Chondrocyte (in vitro differentiated cells): ENCODE measurements around the gene ARPC1B. TPM values are rescaled to one million over a fixed set of nuclear protein-coding genes. Genes with fewer than 3 reads are reported as not detected.

Source experiments
- DNase-seq: peaks from one replicate; pipeline ENCODE4 v3.0.0; 2021; ENCODE audit warnings: mixed read lengths, low spot score
- H3K27ac Mint-ChIP-seq: one replicate; pipeline ENCODE4 v1.8.0; 2021; ENCODE audit warnings: mild to moderate bottlenecking, moderate library complexity, mixed read lengths; ENCODE audit not compliant: unreplicated experiment
- H3K27me3 Mint-ChIP-seq: 2 replicates; pipeline ENCODE4 v1.8.0; 2021; ENCODE audit warnings: low read depth, mixed read lengths
- H3K36me3 Mint-ChIP-seq: 2 replicates; pipeline ENCODE4 v1.8.0; 2021; ENCODE audit warnings: low read depth, mixed read lengths
- H3K4me1 Mint-ChIP-seq: 2 replicates; pipeline ENCODE4 v1.8.0; 2021; ENCODE audit warnings: low read depth, mild to moderate bottlenecking, mixed read lengths
- H3K4me3 Mint-ChIP-seq: one replicate; pipeline ENCODE4 v1.8.0; 2021; ENCODE audit warnings: mild to moderate bottlenecking, moderate library complexity, mixed read lengths; ENCODE audit not compliant: unreplicated experiment
- H3K9me3 Mint-ChIP-seq: 2 replicates; pipeline ENCODE4 v1.8.0; 2021; ENCODE audit warnings: low read depth, mixed read lengths
- total RNA-seq: library from RNA; stranded (reverse); gene quantifications from 3 replicates; pipeline ENCODE4 v1.2.1, GENCODE V29; 2021
- TF ChIP-seq, protein P1 (sequence below): fragments of 200-600 bp; sonication (generic); IDR thresholded peaks from 2 replicates; pipeline ENCODE4 v1.5.0; 2021; ENCODE audit warnings: antibody characterized with exemption, mild to moderate bottlenecking, moderate library complexity

The ARPC1B gene
- total RNA-seq, 1 donor from 2014 or later: 130 TPM

GRCh38 chr7:99392659-99393354 is 18.3 kb downstream of the ARPC1B start:
- Mint-ChIP-seq H3K36me3 (peaks cover 19% of the 10 kb centered on the region), H3K9me3 (no peaks in the 10 kb centered on the region), H3K27ac (peak overlapping the region; percentile 57), H3K4me1 (peaks cover 10% of the 10 kb centered on the region), H3K27me3 (no peaks in the 10 kb centered on the region), H3K4me3 (peak overlapping the region; percentile 48)
- TF ChIP-seq, protein P1, sequence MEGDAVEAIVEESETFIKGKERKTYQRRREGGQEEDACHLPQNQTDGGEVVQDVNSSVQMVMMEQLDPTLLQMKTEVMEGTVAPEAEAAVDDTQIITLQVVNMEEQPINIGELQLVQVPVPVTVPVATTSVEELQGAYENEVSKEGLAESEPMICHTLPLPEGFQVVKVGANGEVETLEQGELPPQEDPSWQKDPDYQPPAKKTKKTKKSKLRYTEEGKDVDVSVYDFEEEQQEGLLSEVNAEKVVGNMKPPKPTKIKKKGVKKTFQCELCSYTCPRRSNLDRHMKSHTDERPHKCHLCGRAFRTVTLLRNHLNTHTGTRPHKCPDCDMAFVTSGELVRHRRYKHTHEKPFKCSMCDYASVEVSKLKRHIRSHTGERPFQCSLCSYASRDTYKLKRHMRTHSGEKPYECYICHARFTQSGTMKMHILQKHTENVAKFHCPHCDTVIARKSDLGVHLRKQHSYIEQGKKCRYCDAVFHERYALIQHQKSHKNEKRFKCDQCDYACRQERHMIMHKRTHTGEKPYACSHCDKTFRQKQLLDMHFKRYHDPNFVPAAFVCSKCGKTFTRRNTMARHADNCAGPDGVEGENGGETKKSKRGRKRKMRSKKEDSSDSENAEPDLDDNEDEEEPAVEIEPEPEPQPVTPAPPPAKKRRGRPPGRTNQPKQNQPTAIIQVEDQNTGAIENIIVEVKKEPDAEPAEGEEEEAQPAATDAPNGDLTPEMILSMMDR: no peak
- no peak for DNase-seq

- peak overlapping the region; percentile 48 for H3K4me3 Mint-ChIP-seq
- H3K4me1 Mint-ChIP-seq: peaks cover 10% of the 10 kb centered on the region
- TF ChIP-seq, protein P1: no peak
- peak overlapping the region; percentile 69 for H3K27ac Mint-ChIP-seq
- DNase-seq: no peak
- H3K36me3 Mint-ChIP-seq: peaks cover 17% of the 10 kb centered on the region
- H3K9me3 Mint-ChIP-seq: no peaks in the 10 kb centered on the region
- no peaks in the 10 kb centered on the region for H3K27me3 Mint-ChIP-seq
These were observed 19.0 kb downstream of the ARPC1B start for GRCh38 chr7:99393355-99394187.

GRCh38 chr7:99394188-99394502 is 19.6 kb downstream of the ARPC1B start:
- H3K27ac Mint-ChIP-seq: no peak overlapping the region
- H3K27me3 Mint-ChIP-seq: no peaks in the 10 kb centered on the region
- H3K4me3 Mint-ChIP-seq: no peak overlapping the region
- no peak for DNase-seq
- H3K9me3 Mint-ChIP-seq: no peaks in the 10 kb centered on the region
- H3K36me3 Mint-ChIP-seq: peaks cover 20% of the 10 kb centered on the region
- H3K4me1 Mint-ChIP-seq: peaks cover 16% of the 10 kb centered on the region
- TF ChIP-seq, protein P1: no peak

- Mint-ChIP-seq H3K27me3 (no peaks in the 10 kb centered on the region), H3K4me3 (no peak overlapping the region), H3K9me3 (no peaks in the 10 kb centered on the region), H3K36me3 (peaks cover 21% of the 10 kb centered on the region), H3K4me1 (peaks cover 16% of the 10 kb centered on the region), H3K27ac (peak overlapping the region; percentile 41)
- DNase-seq: no peak
- TF ChIP-seq, protein P1: peak; percentile 14
These were observed 21.2 kb downstream of the ARPC1B start for GRCh38 chr7:99395616-99396327.
